AG04450 (cell line): Measurements from ENCODE around the gene MIER1. TPM values are rescaled to one million over a fixed set of nuclear protein-coding genes. Genes with fewer than 3 reads are reported as not detected.
A peak's percentile ranks its signal among the peaks of the same experiment; 100 is the strongest.

Experiments used
- CTCF ChIA-PET: fragments of 300-600, 350-600 bp; formaldehyde crosslinking; extraction: SDS; loops from one replicate; lab custom pipeline; 2022; ENCODE audit warnings: antibody characterized with exemption, inconsistent platforms; lab: Charles Lee
- POLR2A ChIA-PET: fragments of 350-600 bp; formaldehyde crosslinking; extraction: SDS; loops from one replicate; lab custom pipeline; 2021; ENCODE audit warnings: antibody characterized with exemption, inconsistent platforms; lab: Yijun Ruan, JAX
- DNase-seq: peaks from one replicate; pipeline ENCODE4 v3.0.0-alpha.2; 2011; ENCODE audit warnings: low read depth, low spot score
- H3K27ac ChIP-seq: one replicate; pipeline ENCODE4 v1.5.1; 2012; ENCODE audit warnings: low read depth, low read length, control low read depth
- H3K27me3 ChIP-seq: one replicate; pipeline ENCODE4 v1.6.0; 2012; ENCODE audit warnings: low read length; ENCODE audit not compliant: control insufficient read depth, insufficient read depth
- H3K4me3 ChIP-seq: 2 replicates; pipeline ENCODE4 v1.5.1; 2011; ENCODE audit warnings: mild to moderate bottlenecking, low read depth, low read length, control low read depth
- H3K9me3 ChIP-seq: 2 replicates; pipeline ENCODE4 v1.5.1; 2012; ENCODE audit warnings: low read length; ENCODE audit not compliant: control insufficient read depth, insufficient read depth
- CTCF ChIP-seq: IDR thresholded peaks from 2 replicates; pipeline ENCODE4 v1.5.1; 2011; ENCODE audit warnings: low read depth, low read length, control low read depth, inconsistent platforms
- polyA plus RNA-seq: library from polyadenylated mRNA; depleted of rRNA; stranded (reverse); fragments of >200 nt; gene quantifications from 2 replicates; pipeline ENCODE4 v1.2.3, GENCODE V29; 2011

Gene MIER1
- polyA plus RNA-seq, 1 experiment, result 23.6 TPM

DNA sequence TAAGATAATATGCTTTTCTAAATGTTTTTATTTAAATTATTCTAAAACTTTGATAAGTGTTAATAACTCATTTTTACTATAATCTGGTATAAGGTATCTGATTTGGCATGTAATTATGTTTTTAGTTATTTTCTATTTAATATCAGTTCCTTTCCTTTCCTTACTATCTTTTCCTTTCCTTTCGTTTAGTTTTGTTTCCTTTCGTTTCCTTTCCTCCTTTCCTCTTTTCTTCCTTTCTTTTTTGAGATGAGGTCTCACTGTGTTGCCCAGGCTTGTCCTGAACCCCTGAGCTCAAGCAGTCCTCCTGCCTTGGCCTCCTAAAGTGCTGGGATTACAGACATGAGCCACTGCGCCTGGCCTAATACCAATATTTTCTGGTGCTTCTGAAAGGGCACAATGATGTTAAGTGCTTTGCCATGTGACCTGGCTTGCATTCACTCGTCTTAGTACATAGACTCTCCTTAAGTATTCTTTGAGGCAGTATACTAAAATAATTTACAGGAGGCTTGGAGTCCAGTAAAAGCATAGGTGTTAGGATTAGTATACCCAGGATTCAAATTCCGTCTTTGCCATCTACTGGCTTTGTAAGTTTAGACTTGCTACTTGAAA lies 18.7 kb downstream of the MIER1 start:
- TF ChIP-seq CTCF, result no peak
- POLR2A ChIA-PET, result no interaction called here
- no peak for DNase-seq

GRCh38 chr1:66944330-66945274 lies 19.8 kb downstream of the MIER1 start:
- POLR2A ChIA-PET, result no interaction called here
- no peak for TF ChIP-seq CTCF
- H3K9me3 ChIP-seq, result no peaks in the 10 kb centered on the region
- H3K27ac ChIP-seq, result peak overlapping the region; percentile 22
- CTCF ChIA-PET, result interaction anchor here (1.3 to 1.4 kb wide), 2 partner anchors 52 to 204 kb away, joined by 3 to 4 read pairs; no protein-coding TSS in a partner anchor
- no peak overlapping the region for H3K4me3 ChIP-seq
- no peaks in the 10 kb centered on the region for H3K27me3 ChIP-seq
- DNase-seq, result peak; percentile 27

More for the DNA sequence above, 18.7 kb downstream of the MIER1 start:
- Histone ChIP-seq H3K9me3 (no peaks in the 10 kb centered on the region), H3K4me3 (no peak overlapping the region), H3K27ac (peak overlapping the region; percentile 11), H3K27me3 (no peaks in the 10 kb centered on the region)
- CTCF ChIA-PET, result interaction anchor here (0.6 to 1.4 kb wide), 3 partner anchors 19 to 205 kb away, joined by 3 to 4 read pairs (median 3); no protein-coding TSS in a partner anchor

GRCh38 chr1:66945316-66945715 lies 20.5 kb downstream of the MIER1 start:
- Histone ChIP-seq H3K27ac (no peak overlapping the region), H3K4me3 (no peak overlapping the region), H3K27me3 (no peaks in the 10 kb centered on the region), H3K9me3 (no peaks in the 10 kb centered on the region)
- no peak for TF ChIP-seq CTCF
- CTCF ChIA-PET, result interaction anchor here (0.6 kb wide), 1 partner anchor 50 kb away, joined by 3 read pairs; no protein-coding TSS in a partner anchor
- DNase-seq, result no peak
- POLR2A ChIA-PET, result no interaction called here

- ChIA-PET CTCF (interaction anchor here (0.7 to 1.0 kb wide), 2 partner anchors 202 to 520 kb away, joined by 3 read pairs; no protein-coding TSS in a partner anchor), POLR2A (no interaction called here)
- TF ChIP-seq CTCF, result no peak
- Histone ChIP-seq H3K9me3 (no peaks in the 10 kb centered on the region), H3K27me3 (no peaks in the 10 kb centered on the region), H3K27ac (no peak overlapping the region), H3K4me3 (no peak overlapping the region)
- DNase-seq, result no peak
Observed at GRCh38 chr1:66947267-66947666, 22.5 kb downstream of the MIER1 start.
